ENCODE results near the gene NTSR2.

- TF ChIP-seq CTCF (IDR thresholded peaks at IDR 0.05), result no peak
- TF ChIP-seq EP300 (IDR thresholded peaks at IDR 0.05), result no peak
These were observed 39.3 kb upstream of the NTSR2 start for GRCh38 chr2:11709293-11709692.
